OCI-LY3 (cell line): Measurements from ENCODE around the gene ADGRA3.

Source experiments
- H2AFZ ChIP-seq: fragments of 200-600, 300-600 bp; shearing (Covaris generic); 2 replicates; pipeline ENCODE4 v1.6.0; 2014; ENCODE audit warnings: antibody characterized with exemption, low read depth, low read length
- H3K27ac ChIP-seq: fragments of 200-600, 300-600 bp; sonication (generic); 2 replicates; pipeline ENCODE4 v1.5.1; 2014; ENCODE audit warnings: mild to moderate bottlenecking, low read length, moderate library complexity, mixed read lengths
- H3K27me3 ChIP-seq: fragments of 200-600, 300-600 bp; sonication (generic); 2 replicates; pipeline ENCODE4 v1.6.1; 2014; ENCODE audit warnings: low read depth, low read length, mixed read lengths
- H3K36me3 ChIP-seq: fragments of 200-600, 300-600 bp; sonication (generic); replicated peaks from 2 replicates; pipeline ENCODE3; 2014; ENCODE audit warnings: low read depth, low read length, mixed read lengths
- H3K4me1 ChIP-seq: fragments of 300-600, 200-600 bp; sonication (generic); 2 replicates; pipeline ENCODE4 v1.6.1; 2014; ENCODE audit warnings: low read length, mixed read lengths
- H3K4me2 ChIP-seq: fragments of 200-600, 300-600 bp; sonication (generic); 2 replicates; pipeline ENCODE4 v1.6.1; 2014; ENCODE audit warnings: low read length, mixed read lengths
- H3K4me3 ChIP-seq: fragments of 300-600, 200-600 bp; sonication (generic); 2 replicates; pipeline ENCODE4 v1.5.1; 2014; ENCODE audit warnings: antibody characterized with exemption, mild to moderate bottlenecking, low read length, moderate library complexity
- H3K79me2 ChIP-seq: fragments of 300-600, 200-600 bp; shearing (Covaris generic); 2 replicates; pipeline ENCODE4 v1.6.1; 2014; ENCODE audit warnings: mild to moderate bottlenecking, low read length, mixed read lengths
- H3K9ac ChIP-seq: fragments of 300-600, 200-600 bp; shearing (Covaris generic); 2 replicates; pipeline ENCODE4 v1.6.0; 2014; ENCODE audit warnings: mild to moderate bottlenecking, low read length, moderate library complexity
- H3K9me3 ChIP-seq: fragments of 200-600, 300-600 bp; shearing (Covaris generic); 2 replicates; pipeline ENCODE4 v1.6.1; 2014; ENCODE audit warnings: low read length, mixed read lengths; ENCODE audit not compliant: insufficient read depth
- H4K20me1 ChIP-seq: fragments of 200-600, 300-600 bp; sonication (generic); 2 replicates; pipeline ENCODE4 v1.6.1; 2016; ENCODE audit warnings: low read length, mixed read lengths; ENCODE audit not compliant: insufficient read depth
- EZH2phosphoT487 ChIP-seq: fragments of 200-600 bp; shearing (Covaris generic); IDR thresholded peaks from 2 replicates; pipeline ENCODE4 v1.6.1; 2018; ENCODE audit warnings: antibody characterized with exemption, mixed run types, low read depth
- TF ChIP-seq, protein P1 (sequence below): fragments of 200-600, 300-600 bp; sonication (generic); IDR thresholded peaks from 2 replicates; pipeline ENCODE4 v1.5.1; 2014; ENCODE audit warnings: antibody characterized with exemption, low read length, low read depth

The ADGRA3 gene

DNA sequence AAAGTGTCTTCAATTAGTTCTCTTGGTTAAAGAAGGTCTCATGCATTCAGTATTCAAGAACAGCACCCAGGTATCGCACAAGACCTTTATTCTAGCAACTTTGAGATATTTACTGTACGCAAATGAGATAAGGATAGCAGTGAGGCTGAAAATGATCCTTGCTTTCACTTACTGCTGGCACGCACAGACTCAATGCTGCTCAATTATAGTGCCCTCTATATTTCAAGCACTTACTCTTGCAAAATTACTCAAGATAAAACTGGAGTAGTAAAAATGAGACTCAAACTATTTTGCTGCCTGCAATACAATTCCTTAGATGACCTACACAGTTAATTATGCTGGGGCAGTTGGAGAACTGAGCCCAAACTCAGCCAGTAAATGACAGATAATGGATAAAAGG is 60.9 kb downstream of the ADGRA3 start:
- Histone ChIP-seq H3K9ac (no peak overlapping the region), H4K20me1 (no peaks in the 10 kb centered on the region), H3K4me1 (no peaks in the 10 kb centered on the region), H3K36me3 (no peaks in the 10 kb centered on the region), H3K79me2 (no peaks in the 10 kb centered on the region), H3K27ac (no peak overlapping the region), H2AFZ (no peak overlapping the region), H3K9me3 (no peaks in the 10 kb centered on the region), H3K4me2 (no peak overlapping the region), H3K27me3 (no peaks in the 10 kb centered on the region), H3K4me3 (no peak overlapping the region)
- no peak for TF ChIP-seq EZH2phosphoT487
- TF ChIP-seq, protein P1, sequence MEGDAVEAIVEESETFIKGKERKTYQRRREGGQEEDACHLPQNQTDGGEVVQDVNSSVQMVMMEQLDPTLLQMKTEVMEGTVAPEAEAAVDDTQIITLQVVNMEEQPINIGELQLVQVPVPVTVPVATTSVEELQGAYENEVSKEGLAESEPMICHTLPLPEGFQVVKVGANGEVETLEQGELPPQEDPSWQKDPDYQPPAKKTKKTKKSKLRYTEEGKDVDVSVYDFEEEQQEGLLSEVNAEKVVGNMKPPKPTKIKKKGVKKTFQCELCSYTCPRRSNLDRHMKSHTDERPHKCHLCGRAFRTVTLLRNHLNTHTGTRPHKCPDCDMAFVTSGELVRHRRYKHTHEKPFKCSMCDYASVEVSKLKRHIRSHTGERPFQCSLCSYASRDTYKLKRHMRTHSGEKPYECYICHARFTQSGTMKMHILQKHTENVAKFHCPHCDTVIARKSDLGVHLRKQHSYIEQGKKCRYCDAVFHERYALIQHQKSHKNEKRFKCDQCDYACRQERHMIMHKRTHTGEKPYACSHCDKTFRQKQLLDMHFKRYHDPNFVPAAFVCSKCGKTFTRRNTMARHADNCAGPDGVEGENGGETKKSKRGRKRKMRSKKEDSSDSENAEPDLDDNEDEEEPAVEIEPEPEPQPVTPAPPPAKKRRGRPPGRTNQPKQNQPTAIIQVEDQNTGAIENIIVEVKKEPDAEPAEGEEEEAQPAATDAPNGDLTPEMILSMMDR = no peak

DNA sequence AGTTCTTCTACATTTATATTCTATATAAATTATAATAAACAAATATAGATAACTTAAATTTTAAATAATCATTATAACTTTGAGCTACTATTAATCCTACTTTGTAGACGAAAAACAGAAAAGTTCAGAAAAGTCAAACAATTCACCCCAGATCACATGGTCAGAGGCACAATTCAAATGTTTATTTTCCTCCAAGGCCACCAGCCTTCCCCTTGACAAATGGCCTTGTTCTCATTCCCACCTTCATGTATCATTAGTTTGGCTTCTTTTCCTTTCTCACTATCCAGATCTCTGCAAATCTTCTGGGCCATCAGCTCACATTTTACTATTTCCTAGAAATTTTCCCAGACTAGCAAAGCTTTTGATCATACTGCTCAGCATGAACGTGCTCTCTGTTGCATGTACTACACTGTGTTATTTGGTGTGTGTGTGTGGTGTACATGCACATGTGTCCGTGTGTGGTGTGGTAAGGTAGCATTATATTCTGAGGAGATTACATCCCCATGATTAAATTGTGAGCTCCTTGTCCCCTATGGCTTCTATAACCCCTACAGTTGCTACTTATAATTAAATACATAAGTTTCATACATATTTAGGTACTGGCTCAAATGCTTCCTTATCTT is 61.5 kb downstream of the ADGRA3 start:
- Histone ChIP-seq H3K27ac (no peak overlapping the region), H3K27me3 (no peaks in the 10 kb centered on the region), H3K4me2 (no peak overlapping the region), H4K20me1 (no peaks in the 10 kb centered on the region), H3K4me1 (no peaks in the 10 kb centered on the region), H3K79me2 (no peaks in the 10 kb centered on the region), H3K9me3 (no peaks in the 10 kb centered on the region), H3K9ac (no peak overlapping the region), H3K4me3 (no peak overlapping the region), H3K36me3 (no peaks in the 10 kb centered on the region), H2AFZ (no peak overlapping the region)
- TF ChIP-seq EZH2phosphoT487 = no peak
- TF ChIP-seq, protein P1 = no peak

GRCh38 chr4:22444813-22445212 is 71.1 kb downstream of the ADGRA3 start:
- H3K4me3 ChIP-seq = no peak overlapping the region
- H3K4me1 ChIP-seq = no peaks in the 10 kb centered on the region
- H3K27ac ChIP-seq = no peak overlapping the region
- no peak overlapping the region for H3K9ac ChIP-seq
- no peaks in the 10 kb centered on the region for H3K36me3 ChIP-seq
- H3K9me3 ChIP-seq = no peaks in the 10 kb centered on the region
- H3K27me3 ChIP-seq = no peaks in the 10 kb centered on the region
- H3K4me2 ChIP-seq = no peak overlapping the region
- no peaks in the 10 kb centered on the region for H4K20me1 ChIP-seq
- TF ChIP-seq, protein P1 = no peak
- TF ChIP-seq EZH2phosphoT487 = no peak
- H2AFZ ChIP-seq = no peak overlapping the region
- H3K79me2 ChIP-seq = no peaks in the 10 kb centered on the region

GRCh38 chr4:22442956-22443355 is 72.9 kb downstream of the ADGRA3 start:
- Histone ChIP-seq H4K20me1 (no peaks in the 10 kb centered on the region), H3K27ac (no peak overlapping the region), H3K4me3 (no peak overlapping the region), H3K9ac (no peak overlapping the region), H3K27me3 (no peaks in the 10 kb centered on the region), H3K4me2 (no peak overlapping the region), H3K79me2 (no peaks in the 10 kb centered on the region), H3K4me1 (no peaks in the 10 kb centered on the region), H3K9me3 (no peaks in the 10 kb centered on the region), H3K36me3 (no peaks in the 10 kb centered on the region), H2AFZ (no peak overlapping the region)
- TF ChIP-seq EZH2phosphoT487 = no peak
- TF ChIP-seq, protein P1 = no peak
